SHP77 (cell line): Measurements from ENCODE around the gene GYPB.
"Not testable (repeated sequence)": the region's sequence is repeated elsewhere in the genome, so short reads cannot be mapped to it uniquely, and the experiment has no call there.

Experiments
- DNase-seq, 2 experiments: peaks; one replicate each; lab custom pipeline; 2025; lab: John Stamatoyannopoulos, UW

GYPB gene

DNA sequence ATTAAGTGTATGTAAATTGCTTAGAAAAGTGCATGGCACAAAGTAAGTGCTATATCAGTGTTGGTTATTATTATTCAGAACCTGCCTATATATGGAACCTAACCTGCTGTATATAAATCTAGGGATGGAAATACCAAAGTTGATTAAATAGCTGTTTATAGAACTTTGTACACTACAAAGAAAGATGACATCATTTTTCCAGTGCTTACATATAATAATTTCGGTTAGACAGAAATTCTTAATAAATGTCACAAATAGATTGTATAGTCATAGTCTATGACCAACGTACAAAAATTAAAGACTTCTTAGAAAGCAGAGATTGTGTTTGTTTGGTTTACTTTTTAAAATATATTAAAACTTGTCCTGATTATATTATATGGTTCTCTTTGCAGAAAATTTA, 4.4 kb downstream of the GYPB start:
- DNase-seq: no peak

DNA sequence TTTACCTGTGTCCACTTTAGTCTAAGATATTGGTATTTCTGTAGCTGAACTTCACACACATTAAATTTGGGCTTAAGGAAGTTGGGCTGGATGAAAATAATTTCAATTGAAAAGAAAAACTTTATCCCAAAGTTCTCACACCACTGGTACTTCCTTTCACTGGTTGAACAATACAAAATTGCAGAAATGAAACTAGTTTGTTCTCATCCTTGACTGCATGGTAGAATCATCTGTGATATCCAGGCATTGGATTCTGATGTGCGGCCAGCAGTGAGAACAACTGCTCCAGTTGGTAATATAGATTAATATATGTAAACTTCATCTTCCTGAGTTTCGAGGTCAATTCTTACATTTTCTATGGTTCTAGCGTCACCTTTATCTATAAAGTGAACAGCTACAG, 10.6 kb downstream of the GYPB start:
- not testable (repeated sequence) for DNase-seq

GRCh38 chr4:144007960-144008359, 11.2 kb downstream of the GYPB start:
- DNase-seq: not testable (repeated sequence)

DNA sequence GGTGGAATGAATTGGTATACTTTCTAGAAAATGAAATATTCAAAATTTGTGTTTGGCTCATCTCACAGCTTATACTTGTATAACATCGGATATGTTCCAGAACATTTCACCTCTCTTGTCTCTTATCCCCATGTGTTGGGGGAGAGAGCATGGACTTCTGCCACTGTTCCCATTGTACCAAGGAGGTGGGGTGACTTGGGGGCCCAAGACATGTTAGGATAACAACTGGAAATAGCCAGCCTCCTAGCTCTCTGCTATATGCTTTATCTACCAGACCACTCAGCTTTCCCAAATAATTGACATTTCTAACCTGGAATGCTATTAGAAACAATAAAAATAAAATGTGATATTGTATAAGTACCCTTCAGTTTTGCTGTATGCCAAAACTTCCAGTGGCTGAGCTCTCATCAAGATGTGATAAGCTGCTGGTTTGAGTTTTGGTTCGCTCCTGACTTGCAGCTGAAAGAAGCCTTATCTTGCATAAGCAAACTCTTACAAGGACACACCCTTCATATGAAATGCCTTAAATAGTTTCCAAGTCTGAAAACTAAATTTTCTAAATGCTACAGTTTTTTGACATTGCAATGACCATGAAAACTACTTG, 12.9 kb downstream of the GYPB start:
- DNase-seq: not testable (repeated sequence)

DNA sequence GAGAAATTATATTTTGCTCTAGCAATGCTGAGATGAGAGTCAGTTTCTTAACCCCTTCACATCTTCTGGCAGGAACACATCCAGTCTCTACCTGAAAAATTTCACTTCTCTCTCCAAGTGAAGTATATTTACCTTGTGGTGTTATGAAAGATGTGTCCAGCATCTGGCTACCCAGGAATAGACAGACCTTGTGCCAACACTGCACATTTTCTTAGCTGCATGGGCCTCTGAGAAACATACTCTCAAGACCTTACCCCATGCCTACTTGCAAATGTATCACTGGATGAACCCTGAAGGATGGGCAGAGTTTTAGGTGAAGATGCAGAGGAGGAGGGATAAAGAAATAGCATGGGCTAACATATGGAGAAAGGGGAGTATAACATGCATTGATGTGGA, 13.6 kb downstream of the GYPB start:
- DNase-seq: not testable (repeated sequence)

DNA sequence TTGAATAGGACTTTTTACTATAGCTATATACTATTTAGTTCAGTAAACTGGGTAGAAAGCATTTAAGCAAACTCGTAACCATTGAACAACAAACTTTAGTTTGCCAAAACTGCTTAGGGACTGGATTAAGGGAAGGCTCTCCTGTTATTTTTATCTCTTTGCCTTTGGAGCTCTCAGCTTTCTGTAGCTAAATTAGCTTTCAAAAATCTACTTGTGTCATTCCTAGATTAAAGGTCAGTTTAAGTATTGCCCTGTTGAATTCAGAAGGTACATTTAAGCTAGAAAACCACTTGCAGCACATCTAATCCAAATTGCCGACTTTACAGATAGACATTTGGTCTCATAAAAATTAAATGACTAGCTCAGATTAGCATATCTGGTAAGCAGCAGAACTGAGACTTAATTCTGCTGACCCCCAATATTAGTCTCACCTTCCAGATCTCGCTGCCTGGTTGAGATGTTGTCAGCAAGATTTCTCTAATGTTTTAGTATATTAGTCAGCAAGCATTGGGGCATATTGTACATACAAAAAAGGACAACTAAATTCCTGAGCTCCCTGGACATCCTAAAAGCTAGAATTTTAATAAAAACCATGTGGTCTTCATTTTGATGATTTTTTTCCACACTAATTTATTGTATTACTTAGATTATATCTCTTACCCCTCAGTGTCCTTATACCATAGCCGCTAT, 14.2 kb downstream of the GYPB start:
- not testable (repeated sequence) for DNase-seq

DNA sequence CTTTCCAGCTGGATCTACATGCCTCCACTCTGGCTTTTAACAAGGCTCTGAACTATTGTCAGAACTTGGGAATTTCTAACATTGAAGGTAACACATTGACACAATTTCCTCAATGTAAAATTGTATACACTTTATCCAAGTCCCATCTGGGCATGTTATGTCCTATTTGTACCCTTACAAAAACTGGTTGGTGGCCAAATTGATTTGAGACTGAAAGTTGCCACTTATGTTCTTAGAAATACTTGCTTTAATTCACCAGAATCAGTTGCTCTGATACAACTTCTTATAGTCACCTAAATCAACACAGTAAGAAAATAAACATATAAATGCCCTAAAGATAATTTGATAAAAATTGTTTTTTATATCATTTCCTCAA, 15.3 kb downstream of the GYPB start:
- not testable (repeated sequence) for DNase-seq

- DNase-seq: not testable (repeated sequence)
Measured at GRCh38 chr4:144003205-144003889, 15.8 kb downstream of the GYPB start.

DNA sequence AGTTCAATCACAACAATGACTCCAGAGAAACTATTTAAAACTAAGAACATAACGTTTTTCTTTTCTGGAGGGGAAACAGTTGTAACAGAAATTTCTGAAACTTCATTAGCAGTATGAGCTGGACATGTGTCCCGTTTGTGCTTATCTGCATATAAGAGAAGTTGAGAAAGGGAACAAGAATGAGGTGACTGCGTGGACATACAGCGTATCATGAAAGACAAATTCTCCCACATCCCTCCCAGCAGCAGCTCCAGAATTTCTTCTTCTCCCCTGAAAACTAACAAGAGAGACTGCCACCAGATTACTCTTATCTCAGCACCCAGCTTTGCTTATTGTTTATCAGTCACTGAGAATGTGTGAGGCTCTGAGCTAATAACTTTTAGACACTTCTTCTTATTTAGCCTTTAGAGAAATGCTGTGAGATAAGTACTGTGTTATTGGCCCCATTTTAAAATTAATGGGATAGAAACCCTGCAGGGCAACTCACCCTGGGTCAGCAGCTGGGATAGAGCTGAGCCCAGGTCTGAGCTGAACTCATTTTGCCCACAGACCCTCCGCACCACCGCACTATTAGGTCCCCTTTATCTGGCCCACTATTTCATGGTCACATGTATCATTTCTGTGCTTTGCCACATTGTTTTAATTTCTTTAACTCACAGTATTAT, 18.7 kb downstream of the GYPB start:
- DNase-seq: not testable (repeated sequence)

DNA sequence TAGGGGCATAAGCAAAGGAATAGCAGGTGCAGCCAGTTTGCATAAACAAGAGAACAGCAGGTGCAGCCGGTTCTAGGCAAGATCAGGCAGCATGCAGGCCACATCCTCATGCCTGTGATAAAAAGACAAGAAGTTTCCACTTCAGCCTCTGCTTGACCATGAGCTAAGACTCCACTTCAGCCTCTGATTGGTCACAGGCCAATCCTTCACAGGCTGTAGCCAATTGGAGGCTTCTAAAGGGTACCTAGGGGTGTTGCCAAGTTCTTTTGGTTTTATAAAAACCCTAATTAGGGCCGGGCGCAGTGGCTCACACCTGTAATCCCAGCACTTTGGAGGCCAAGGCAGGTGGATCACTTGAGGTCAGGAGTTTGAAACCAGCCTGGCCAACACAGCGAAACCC, 23.0 kb downstream of the GYPB start:
- DNase-seq: peak in 1 of 2 experiments; percentile 8

DNA sequence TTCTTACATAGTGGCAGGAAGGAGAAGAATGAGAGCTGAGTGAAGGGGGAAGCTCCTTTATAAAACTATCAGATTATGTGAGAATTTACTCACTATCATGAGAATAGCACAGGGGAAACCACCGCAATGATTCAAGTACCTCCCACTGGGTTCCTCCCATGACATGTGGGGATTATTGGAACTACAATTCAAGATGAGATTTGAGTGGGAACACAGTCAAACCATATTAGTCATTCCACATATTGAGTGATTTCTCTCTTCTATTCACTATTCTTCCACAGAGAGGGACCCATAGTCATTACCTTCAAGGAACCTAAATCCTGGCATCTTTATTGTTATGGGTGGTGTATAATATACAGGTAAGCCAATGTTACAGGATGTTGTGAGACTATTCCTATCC, 27.4 kb downstream of the GYPB start:
- DNase-seq: not testable (repeated sequence)

DNA sequence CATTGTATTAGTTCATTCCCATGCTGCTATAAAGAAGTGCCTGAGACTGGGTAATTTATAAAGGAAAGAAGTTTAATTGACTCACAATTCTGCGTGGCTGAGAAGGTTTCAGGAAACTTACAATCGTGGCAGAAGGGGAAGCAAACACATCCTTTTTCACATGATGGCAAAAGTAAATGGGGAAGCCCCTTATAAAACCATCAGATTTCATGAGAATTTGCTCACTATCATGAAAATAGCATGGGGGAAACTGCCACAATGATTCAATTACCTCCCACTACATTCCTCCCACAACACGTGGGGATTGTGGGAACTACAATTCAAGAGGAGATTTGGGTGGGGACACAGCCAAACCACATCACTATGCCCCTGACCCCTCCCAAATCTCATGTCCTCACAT, 28.5 kb downstream of the GYPB start:
- not testable (repeated sequence) for DNase-seq

GRCh38 chr4:143986180-143986579, 33.0 kb downstream of the GYPB start:
- DNase-seq: no peak

DNA sequence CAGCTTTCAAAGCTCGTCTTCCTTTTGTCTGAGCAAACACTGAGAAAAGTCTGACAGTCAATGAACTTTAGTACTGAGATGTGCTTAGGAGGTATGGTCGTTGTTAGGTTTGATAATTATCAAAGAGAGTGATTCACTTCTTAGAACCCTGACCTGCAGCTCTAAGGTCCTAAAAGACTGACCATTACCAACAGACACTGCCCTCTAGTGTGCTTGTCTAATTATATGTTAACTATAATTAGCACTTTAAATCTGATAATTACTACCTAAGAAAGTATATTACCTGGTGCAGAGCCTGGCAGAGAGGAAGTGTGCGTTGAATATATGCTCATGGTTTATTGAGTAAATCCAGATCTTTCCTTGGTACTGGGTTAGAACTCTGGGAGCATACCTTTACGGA, 38.4 kb downstream of the GYPB start:
- not testable (repeated sequence) for DNase-seq

- DNase-seq: not testable (repeated sequence)
Measured at GRCh38 chr4:143975527-143975926, 43.7 kb downstream of the GYPB start.

DNA sequence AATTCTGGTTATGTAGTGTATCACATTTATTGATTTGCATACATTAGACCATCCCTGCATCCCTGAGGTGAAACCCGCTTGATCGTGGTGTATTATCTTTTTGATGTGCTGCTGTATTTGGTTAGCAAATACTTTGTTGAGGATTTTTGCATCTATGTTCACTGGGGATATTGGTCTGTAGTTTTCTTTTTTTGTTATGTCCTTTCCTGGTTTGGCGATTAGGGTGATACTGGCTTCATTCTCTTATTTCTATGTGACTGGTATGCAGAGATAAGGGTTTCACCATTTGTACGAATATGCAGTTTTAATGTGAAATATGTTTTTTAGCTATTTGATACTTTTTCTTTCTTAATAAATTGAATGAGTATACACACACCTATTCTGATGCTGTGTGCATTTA, 45.2 kb downstream of the GYPB start:
- DNase-seq: not testable (repeated sequence)

DNA sequence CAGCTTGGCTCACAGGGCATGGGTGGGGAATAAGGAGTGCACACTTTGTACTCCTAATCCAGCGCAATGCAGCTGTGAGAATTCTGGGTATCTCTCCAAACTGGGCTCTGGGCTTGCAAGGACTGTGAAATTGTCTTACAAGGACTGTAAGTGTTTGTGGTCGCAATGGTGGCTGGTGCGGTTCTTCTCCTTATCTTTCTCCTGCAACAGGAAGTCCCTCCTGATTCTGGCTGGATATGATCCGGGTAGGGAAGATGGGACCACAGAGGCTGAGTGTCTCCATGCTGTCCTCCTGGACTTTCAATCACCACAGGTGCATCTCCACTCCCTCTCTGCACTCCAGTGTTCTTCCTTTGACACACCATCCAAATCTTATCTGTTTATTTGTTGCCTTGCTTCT, 58.1 kb downstream of the GYPB start:
- no peak for DNase-seq

GRCh38 chr4:143955306-143955705, 63.9 kb downstream of the GYPB start:
- not testable (repeated sequence) for DNase-seq

GRCh38 chr4:143951458-143951972, 67.7 kb downstream of the GYPB start:
- DNase-seq: not testable (repeated sequence)

GRCh38 chr4:143950967-143951366, 68.2 kb downstream of the GYPB start:
- DNase-seq: not testable (repeated sequence)

DNA sequence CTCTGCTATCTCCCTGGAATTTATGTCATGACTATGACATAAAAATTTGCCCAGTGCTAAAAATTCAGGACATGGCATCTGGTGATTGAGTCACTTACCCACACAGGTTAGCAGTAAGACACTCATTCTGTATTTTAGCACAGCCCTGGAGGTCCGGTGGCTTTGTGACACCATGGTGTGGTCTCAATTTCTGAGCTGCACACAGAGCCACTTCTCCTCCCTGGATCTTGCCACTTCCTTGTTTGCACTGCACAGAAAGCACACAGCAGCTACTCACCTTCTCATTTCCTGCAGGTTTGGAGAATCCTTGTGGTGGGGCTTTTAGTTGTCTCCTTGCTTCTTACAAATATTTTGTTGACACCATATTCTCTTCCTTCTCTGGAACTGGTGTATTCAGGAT, 69.0 kb downstream of the GYPB start:
- not testable (repeated sequence) for DNase-seq

DNA sequence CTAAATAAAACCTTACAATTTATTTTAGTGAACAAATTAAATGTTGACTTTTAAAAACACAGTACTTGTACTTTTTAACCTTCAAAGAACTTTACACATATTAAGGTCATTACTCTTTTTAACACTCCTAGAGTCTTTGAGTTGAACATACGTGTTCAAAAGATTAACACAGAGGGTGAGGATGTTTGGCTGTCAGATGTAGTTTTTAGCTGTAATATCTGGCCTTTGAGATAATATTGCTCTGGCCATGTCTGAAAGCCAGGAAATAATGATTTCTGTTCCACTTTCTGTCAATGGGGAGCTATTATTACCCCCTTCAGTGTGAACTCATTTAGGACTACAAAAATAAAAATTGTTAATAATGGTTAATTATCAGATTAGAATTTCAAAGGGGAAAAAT, 71.7 kb downstream of the GYPB start:
- not testable (repeated sequence) for DNase-seq
